Common myeloid progenitor, CD34-positive (primary cell): Measurements from ENCODE around the gene S100B.
"Not testable (repeated sequence)": the region's sequence is repeated elsewhere in the genome, so short reads cannot be mapped to it uniquely, and the experiment has no call there.

Source experiments
- CTCF ChIA-PET: fragments of 350-600 bp; sonication (Branson Sonifier 250); formaldehyde crosslinking; loops from one replicate; lab custom pipeline; 2021; ENCODE audit warnings: antibody characterized with exemption; lab: Charles Lee
- POLR2A ChIA-PET: fragments of 350-600 bp; sonication (Branson Sonifier 250); formaldehyde crosslinking; loops from one replicate; lab custom pipeline; 2021; ENCODE audit warnings: antibody characterized with exemption; lab: Charles Lee
- DNase-seq, 3 donors: peaks; one replicate each; pipeline versions ENCODE4 v3.0.0 to v3.0.0-alpha.2; 2013
- H3K27ac ChIP-seq, 2 experiments: 1 replicate in 1 of 2; 2 replicates in 1 of 2; pipeline ENCODE4 v1.7.0; 2013; ENCODE audit warnings: inconsistent platforms in 2 of 2, low read length in 2 of 2, mild to moderate bottlenecking in 2 of 2, low read depth in 1 of 2, moderate library complexity in 1 of 2; ENCODE audit not compliant: severe bottlenecking in 2 of 2, insufficient read depth in 1 of 2, poor library complexity in 1 of 2
- H3K27me3 ChIP-seq, 5 experiments: replicated peaks in 2 of 5; 1 replicate in 3 of 5; 2 replicates in 2 of 5; pipeline versions ENCODE4 v1.6.1 to v1.7.0; 2013; ENCODE audit warnings: low read length in 4 of 5, mild to moderate bottlenecking in 2 of 5, moderate library complexity in 2 of 5, inconsistent platforms in 1 of 5; ENCODE audit not compliant: insufficient read depth in 5 of 5, control insufficient read depth in 4 of 5
- H3K36me3 ChIP-seq, 4 experiments: 1 replicate in 2 of 4; 2 replicates in 2 of 4; pipeline versions ENCODE4 v1.6.1 to v1.7.0; 2013; ENCODE audit warnings: low read length in 3 of 4, control low read depth in 1 of 4, mild to moderate bottlenecking in 1 of 4; ENCODE audit not compliant: control insufficient read depth in 4 of 4, insufficient read depth in 4 of 4
- H3K4me1 ChIP-seq, 4 experiments: 1 replicate in 3 of 4; 2 replicates in 1 of 4; pipeline versions ENCODE4 v1.6.1 to v1.7.1; 2013; ENCODE audit warnings: low read length in 3 of 4, mild to moderate bottlenecking in 3 of 4, control low read depth in 1 of 4, inconsistent platforms in 1 of 4, moderate library complexity in 1 of 4; ENCODE audit not compliant: control insufficient read depth in 4 of 4, insufficient read depth in 4 of 4; ENCODE audit errors: control extremely low read depth in 1 of 4
- H3K4me3 ChIP-seq, 7 experiments: 1 replicate in 4 of 7; 2 replicates in 3 of 7; pipeline versions ENCODE4 v1.5.1 to v1.7.0; 2013; ENCODE audit warnings: mild to moderate bottlenecking in 7 of 7, low read length in 6 of 7, moderate library complexity in 6 of 7, inconsistent platforms in 2 of 7, low read depth in 2 of 7, control low read depth in 1 of 7; ENCODE audit not compliant: insufficient read depth in 4 of 7, control insufficient read depth in 1 of 7; ENCODE audit errors: extremely low read depth in 1 of 7
- H3K9me3 ChIP-seq, 5 experiments: 1 replicate in 4 of 5; 2 replicates in 1 of 5; pipeline versions ENCODE4 v1.6.1 to v1.7.1; 2013; ENCODE audit warnings: low read length in 4 of 5, mild to moderate bottlenecking in 2 of 5, inconsistent platforms in 1 of 5, low read depth in 1 of 5, moderate library complexity in 1 of 5; ENCODE audit not compliant: control insufficient read depth in 4 of 5, insufficient read depth in 2 of 5; ENCODE audit errors: control extremely low read depth in 1 of 5
- WGBS: methylation state at CpG from one replicate; pipeline ENCODE4 v1.1.5; 2013; ENCODE audit not compliant: insufficient coverage; 5-methylcytosine and 5-hydroxymethylcytosine counted together

S100B gene

DNA sequence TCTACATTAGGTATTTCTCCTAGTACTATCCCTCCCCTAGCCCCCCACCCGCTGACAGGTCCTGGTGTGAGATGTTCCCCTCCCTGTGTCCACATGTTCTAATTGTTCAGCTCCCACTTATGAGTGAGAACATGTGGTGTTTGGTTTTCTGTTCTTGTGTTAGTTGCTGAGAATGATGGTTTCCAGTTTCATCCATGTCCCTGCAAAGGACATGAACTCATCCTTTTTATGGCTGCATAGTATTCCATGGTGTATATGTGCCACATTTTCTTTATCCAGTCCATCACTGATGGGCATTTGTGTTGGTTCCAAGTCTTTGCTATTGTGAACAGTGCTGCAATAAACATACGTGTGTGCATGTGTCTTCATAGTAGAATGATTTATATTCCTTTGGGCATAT lies 26.0 kb upstream of the S100B start:
- DNase-seq, H3K27ac ChIP-seq, CTCF ChIA-PET, H3K36me3 ChIP-seq, H3K27me3 ChIP-seq, H3K4me3 ChIP-seq, POLR2A ChIA-PET: not testable (repeated sequence)
- Histone ChIP-seq H3K9me3 (peaks cover 0 to 14% (median 8%) of the 10 kb centered on the region in 5 experiments), H3K4me1 (peaks cover 6 to 31% (median 12%) of the 10 kb centered on the region in 4 experiments)
- no CpG with 5 or more reads among the region's 2 CpGs for WGBS

DNA sequence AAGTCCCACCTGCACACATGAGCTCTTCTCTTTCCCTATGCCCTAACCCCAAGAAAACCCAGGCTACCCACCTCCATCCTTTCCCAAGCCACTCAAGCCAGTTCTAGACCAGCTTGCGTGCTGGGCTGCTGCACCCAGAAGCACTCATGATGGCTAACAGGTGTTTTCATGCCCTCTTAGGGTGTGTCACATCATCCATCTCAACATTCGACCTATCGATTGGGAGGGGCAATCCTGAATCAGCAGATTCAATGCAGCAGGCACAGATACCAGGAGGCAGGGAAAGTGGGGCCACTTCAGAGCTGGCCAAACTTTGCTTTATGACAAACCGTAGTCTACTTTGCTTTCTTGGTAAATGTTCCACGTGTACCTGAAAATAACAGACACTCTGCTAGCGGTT lies 24.0 kb upstream of the S100B start:
- H3K4me1 ChIP-seq: peaks cover 0 to 23% (median 5%) of the 10 kb centered on the region in 4 experiments
- POLR2A ChIA-PET: no interaction called here

GRCh38 chr21:46627726-46628125 lies 22.8 kb upstream of the S100B start:
- no peak overlapping the region for H3K27ac ChIP-seq
- H3K4me3 ChIP-seq: no peak overlapping the region
- 99% methylated on average over 4 of the region's 4 CpGs for WGBS
- peaks cover 0 to 23% (median 10%) of the 10 kb centered on the region in 5 experiments for H3K9me3 ChIP-seq
- peaks cover under 1 to 30% (median 11%) of the 10 kb centered on the region in 4 experiments for H3K4me1 ChIP-seq
- no peaks in the 10 kb centered on the region for H3K27me3 ChIP-seq
- ChIA-PET CTCF (interaction anchor here (1.3 kb wide), 1 partner anchor 9 kb away, joined by 7 read pairs; no protein-coding TSS in a partner anchor), POLR2A (no interaction called here)
- DNase-seq: no peak
- no peaks in the 10 kb centered on the region for H3K36me3 ChIP-seq

More for the DNA sequence above, 24.0 kb upstream of the S100B start:
- Histone ChIP-seq H3K4me3 (no peak overlapping the region), H3K9me3 (peaks cover 0 to 23% (median 10%) of the 10 kb centered on the region in 5 experiments), H3K36me3 (no peaks in the 10 kb centered on the region), H3K27me3 (no peaks in the 10 kb centered on the region), H3K27ac (no peak overlapping the region)
- DNase-seq: no peak
- 96% methylated on average over 6 of the region's 6 CpGs for WGBS
- CTCF ChIA-PET: interaction anchor here (1.3 kb wide), 1 partner anchor 10 kb away, joined by 7 read pairs; no protein-coding TSS in a partner anchor

- no peak overlapping the region for H3K27ac ChIP-seq
- no peaks in the 10 kb centered on the region for H3K36me3 ChIP-seq
- H3K4me1 ChIP-seq: peaks cover 3 to 36% (median 17%) of the 10 kb centered on the region in 4 experiments
- H3K27me3 ChIP-seq: no peaks in the 10 kb centered on the region
- peak in 1 of 3 donors; percentile 20 for DNase-seq
- WGBS: 83% methylated on average over 2 of the region's 6 CpGs
- CTCF ChIA-PET: interaction anchor here (1.0 to 1.2 kb wide), 2 partner anchors 8 to 41 kb away, joined by 3 to 4 read pairs; partner anchors contain the start of gene PRMT2
- H3K4me3 ChIP-seq: no peak overlapping the region
- POLR2A ChIA-PET: no interaction called here
- peaks cover 0 to 23% (median 10%) of the 10 kb centered on the region in 5 experiments for H3K9me3 ChIP-seq
These were observed 22.2 kb upstream of the S100B start for GRCh38 chr21:46626975-46627501.

GRCh38 chr21:46626536-46626935 lies 21.7 kb upstream of the S100B start:
- no peak for DNase-seq
- H3K4me1 ChIP-seq: peaks cover 3 to 41% (median 22%) of the 10 kb centered on the region in 4 experiments
- peaks cover 0 to 23% (median 10%) of the 10 kb centered on the region in 5 experiments for H3K9me3 ChIP-seq
- no peak overlapping the region for H3K4me3 ChIP-seq
- ChIA-PET POLR2A (no interaction called here), CTCF (interaction anchor here (1.0 to 1.2 kb wide), 2 partner anchors 9 to 40 kb away, joined by 3 to 4 read pairs; partner anchors contain the start of gene PRMT2)
- H3K36me3 ChIP-seq: no peaks in the 10 kb centered on the region
- no peak overlapping the region for H3K27ac ChIP-seq
- H3K27me3 ChIP-seq: no peaks in the 10 kb centered on the region
- 96% methylated on average over 7 of the region's 7 CpGs for WGBS

DNA sequence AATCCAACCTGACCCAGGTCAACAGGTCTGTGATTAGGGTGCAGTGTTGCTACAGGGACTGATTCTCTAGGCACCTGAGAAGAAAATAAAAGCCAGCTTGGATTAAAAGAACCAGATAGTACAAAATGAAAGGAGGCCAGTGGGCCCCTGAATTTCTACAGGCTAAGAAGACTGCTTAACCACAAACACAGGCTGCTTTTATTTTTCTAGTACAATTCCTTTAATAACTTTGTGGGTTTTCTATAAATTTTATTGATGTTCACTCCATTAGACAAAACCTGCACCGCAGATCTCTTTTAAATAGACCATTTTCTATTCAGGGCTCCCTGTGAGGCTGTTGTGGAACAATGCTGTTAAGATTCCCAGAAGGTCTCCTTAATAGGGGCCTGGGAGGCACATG lies 20.9 kb upstream of the S100B start:
- H3K9me3 ChIP-seq: peaks cover 0 to 23% (median 10%) of the 10 kb centered on the region in 5 experiments
- DNase-seq: no peak
- no CpG with 5 or more reads among the region's 1 CpG for WGBS
- ChIA-PET POLR2A (no interaction called here), CTCF (interaction anchor here (1.2 kb wide), 1 partner anchor 39 kb away, joined by 3 read pairs; no protein-coding TSS in a partner anchor)
- H3K4me1 ChIP-seq: peaks cover 3 to 49% (median 30%) of the 10 kb centered on the region in 4 experiments
- H3K4me3 ChIP-seq: no peak overlapping the region
- H3K36me3 ChIP-seq: no peaks in the 10 kb centered on the region
- no peaks in the 10 kb centered on the region for H3K27me3 ChIP-seq
- H3K27ac ChIP-seq: no peak overlapping the region

DNA sequence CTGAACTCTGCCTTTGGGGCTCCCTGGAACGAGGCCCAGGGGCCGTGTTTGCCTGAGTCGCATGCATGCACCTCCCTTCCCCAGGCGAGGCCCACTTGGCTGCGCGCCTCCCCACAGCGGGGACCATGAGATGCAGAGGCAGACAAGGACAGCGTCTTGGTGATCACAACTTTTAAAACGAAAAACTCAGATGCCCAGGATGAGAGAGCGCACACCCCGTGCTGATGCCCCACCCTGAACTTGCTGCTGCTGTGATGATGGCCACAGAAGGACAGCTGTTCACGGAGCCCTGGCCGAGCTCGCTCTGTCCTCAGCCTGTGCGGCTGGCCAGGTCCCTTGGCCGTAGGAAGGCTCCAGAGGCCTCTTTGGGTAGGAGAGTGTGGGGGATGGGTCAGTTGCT lies 19.2 kb upstream of the S100B start:
- peaks cover 3 to 58% (median 32%) of the 10 kb centered on the region in 4 experiments for H3K4me1 ChIP-seq
- POLR2A ChIA-PET: no interaction called here
- CTCF ChIA-PET: interaction anchor here (1.6 kb wide), 1 partner anchor 12 kb away, joined by 7 read pairs; the partner anchor contains the start of gene PRMT2
- no peak overlapping the region for H3K4me3 ChIP-seq
- peaks cover 0 to 26% (median 10%) of the 10 kb centered on the region in 5 experiments for H3K9me3 ChIP-seq
- H3K27me3 ChIP-seq: no peaks in the 10 kb centered on the region
- no peaks in the 10 kb centered on the region for H3K36me3 ChIP-seq
- no peak for DNase-seq
- WGBS: 83% methylated on average over 12 of the region's 16 CpGs
- no peak overlapping the region for H3K27ac ChIP-seq
